Measurements from ENCODE around the gene IL1RAPL1. TPM values are rescaled to one million over a fixed set of nuclear protein-coding genes. Genes with fewer than 3 reads are reported as not detected.

Gene IL1RAPL1
- total RNA-seq, 3 donors from 2014 or later = 0.16 to 0.44 TPM; not detected in 1

DNA sequence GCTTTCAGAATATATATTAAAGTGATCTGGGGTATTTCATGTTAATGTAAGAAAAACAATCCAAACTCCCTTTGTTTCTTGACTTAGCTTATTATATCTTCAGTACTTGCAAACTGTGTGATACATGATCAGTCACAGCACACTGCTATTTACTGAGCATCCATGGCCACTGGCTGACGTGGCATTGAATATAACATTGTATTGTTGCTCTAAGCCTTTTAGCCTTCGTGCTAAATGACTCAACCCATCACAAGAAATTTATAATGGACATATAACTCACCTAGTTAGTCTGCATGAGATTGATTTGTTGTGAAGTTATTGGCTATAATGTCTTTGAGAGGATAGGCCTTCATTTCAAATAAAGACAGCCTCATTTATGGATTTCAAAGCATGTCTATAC is 642.6 kb downstream of the IL1RAPL1 start:
- Histone ChIP-seq H3K27me3 (peaks cover 0 to 4% of the 10 kb centered on the region in 2 donors), H3K4me3 (no peak overlapping the region), H3K9me3 (no peaks in the 10 kb centered on the region), H3K4me1 (no peaks in the 10 kb centered on the region), H3K36me3 (no peaks in the 10 kb centered on the region), H3K27ac (no peak overlapping the region)
- intact Hi-C loops (cut with DNase I; ENCODE audit: low total_unique reads) = no loop called here
- TF ChIP-seq POLR2AphosphoS5 (IDR thresholded peaks at IDR 0.05) = no peak
- TF ChIP-seq POLR2A (IDR thresholded peaks at IDR 0.05) = no peak
- DNase-seq (ENCODE audit: low spot score in 2 of 2) = no peak

- H3K9me3 ChIP-seq = no peaks in the 10 kb centered on the region
- no peak for DNase-seq (ENCODE audit: low spot score in 2 of 2)
- intact Hi-C loops (cut with DNase I; ENCODE audit: low total_unique reads) = no loop called here
Observed at GRCh38 chrX:29231800-29232199, 644.6 kb downstream of the IL1RAPL1 start.

DNA sequence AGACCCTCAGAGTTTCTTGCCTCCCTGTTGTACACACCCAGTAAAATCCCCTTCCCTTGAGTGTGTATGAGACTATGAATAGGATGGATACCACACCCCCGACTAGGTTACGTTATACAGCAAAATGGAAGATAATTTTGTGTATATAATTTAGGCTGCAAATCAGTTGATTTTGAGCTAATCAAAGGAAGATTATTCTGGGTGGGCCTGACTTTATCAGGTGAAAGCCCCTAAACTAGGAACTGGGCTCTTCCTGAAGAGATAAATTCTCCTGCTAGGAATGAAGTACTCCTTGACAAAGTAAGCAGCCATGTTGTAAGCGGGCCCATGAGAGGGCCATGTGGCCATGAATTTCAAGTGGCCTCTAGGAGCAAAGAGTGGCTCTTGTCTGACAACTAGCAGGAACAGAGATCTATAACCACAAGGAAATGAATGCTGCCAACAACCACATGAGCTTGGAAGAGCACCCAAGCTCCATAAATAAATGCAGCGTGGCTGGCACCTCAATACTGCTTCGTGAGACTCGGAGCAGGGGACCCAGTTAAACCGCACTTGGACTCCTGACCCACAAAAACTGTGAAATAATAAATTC is 646.4 kb downstream of the IL1RAPL1 start:
- intact Hi-C loops (cut with DNase I; ENCODE audit: low total_unique reads) = no loop called here
- Histone ChIP-seq H3K9me3 (no peaks in the 10 kb centered on the region), H3K4me3 (no peak overlapping the region), H3K36me3 (no peaks in the 10 kb centered on the region), H3K27ac (no peak overlapping the region), H3K27me3 (peaks cover 0 to 10% of the 10 kb centered on the region in 2 donors), H3K4me1 (no peaks in the 10 kb centered on the region)
- no peak for TF ChIP-seq CTCF (IDR thresholded peaks at IDR 0.05)
- no peak for TF ChIP-seq POLR2A (IDR thresholded peaks at IDR 0.05)
- TF ChIP-seq POLR2AphosphoS5 (IDR thresholded peaks at IDR 0.05) = no peak
- DNase-seq (ENCODE audit: low spot score in 2 of 2) = no peak

More at GRCh38 chrX:29231800-29232199, 644.6 kb downstream of the IL1RAPL1 start:
- H3K4me3 ChIP-seq = no peak overlapping the region
- H3K4me1 ChIP-seq = no peaks in the 10 kb centered on the region
- no peaks in the 10 kb centered on the region for H3K36me3 ChIP-seq
- no peak overlapping the region for H3K27ac ChIP-seq
- TF ChIP-seq POLR2AphosphoS5 (IDR thresholded peaks at IDR 0.05) = no peak
- TF ChIP-seq POLR2A (IDR thresholded peaks at IDR 0.05) = no peak
- TF ChIP-seq CTCF (IDR thresholded peaks at IDR 0.05) = no peak
- H3K27me3 ChIP-seq = peaks cover 0 to 4% of the 10 kb centered on the region in 2 donors

DNA sequence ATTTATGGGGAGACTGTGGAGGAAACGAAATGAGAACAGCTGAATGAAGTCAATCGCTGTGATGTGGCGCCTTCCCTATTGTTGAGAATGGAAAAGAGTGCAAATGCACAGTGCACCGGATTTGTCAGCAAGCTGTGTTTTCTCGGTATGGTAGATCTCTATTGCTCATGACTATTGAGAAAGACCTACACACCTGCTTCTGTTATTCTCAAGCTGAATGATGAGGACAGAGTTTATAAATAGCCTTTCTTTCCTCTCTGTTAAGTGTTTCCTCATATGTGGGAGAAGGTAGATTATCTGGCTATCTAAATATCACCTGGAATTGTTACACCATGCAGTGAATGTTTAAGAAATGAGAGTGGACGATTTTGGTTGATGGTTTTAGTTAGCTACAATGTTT is 650.7 kb downstream of the IL1RAPL1 start:
- H3K27ac ChIP-seq = no peak overlapping the region
- H3K4me3 ChIP-seq = no peak overlapping the region
- H3K9me3 ChIP-seq = no peaks in the 10 kb centered on the region
- no peaks in the 10 kb centered on the region for H3K4me1 ChIP-seq
- TF ChIP-seq CTCF (IDR thresholded peaks at IDR 0.05) = no peak
- no peak for TF ChIP-seq POLR2A (IDR thresholded peaks at IDR 0.05)
- TF ChIP-seq POLR2AphosphoS5 (IDR thresholded peaks at IDR 0.05) = no peak
- H3K36me3 ChIP-seq = no peaks in the 10 kb centered on the region
- H3K27me3 ChIP-seq = peaks cover 0 to 9% of the 10 kb centered on the region in 2 donors
- intact Hi-C loops (cut with DNase I; ENCODE audit: low total_unique reads) = no loop called here
- no peak for DNase-seq (ENCODE audit: low spot score in 2 of 2)

GRCh38 chrX:29241809-29242208 is 654.6 kb downstream of the IL1RAPL1 start:
- intact Hi-C loops (cut with DNase I; ENCODE audit: low total_unique reads) = no loop called here

More at GRCh38 chrX:29241809-29242208, 654.6 kb downstream of the IL1RAPL1 start:
- no peaks in the 10 kb centered on the region for H3K9me3 ChIP-seq
- H3K36me3 ChIP-seq = no peaks in the 10 kb centered on the region
- TF ChIP-seq POLR2A (IDR thresholded peaks at IDR 0.05) (no peak), CTCF (IDR thresholded peaks at IDR 0.05) (no peak), POLR2AphosphoS5 (IDR thresholded peaks at IDR 0.05) (no peak)
- DNase-seq (ENCODE audit: low spot score in 2 of 2) = no peak
- no peak overlapping the region for H3K27ac ChIP-seq
- H3K27me3 ChIP-seq = peaks cover 0 to 13% of the 10 kb centered on the region in 2 donors
- no peak overlapping the region for H3K4me3 ChIP-seq
- no peaks in the 10 kb centered on the region for H3K4me1 ChIP-seq

Data from breast epithelium (tissue), 4 donors.